ENCODE data around the gene NUTF2.

DNA sequence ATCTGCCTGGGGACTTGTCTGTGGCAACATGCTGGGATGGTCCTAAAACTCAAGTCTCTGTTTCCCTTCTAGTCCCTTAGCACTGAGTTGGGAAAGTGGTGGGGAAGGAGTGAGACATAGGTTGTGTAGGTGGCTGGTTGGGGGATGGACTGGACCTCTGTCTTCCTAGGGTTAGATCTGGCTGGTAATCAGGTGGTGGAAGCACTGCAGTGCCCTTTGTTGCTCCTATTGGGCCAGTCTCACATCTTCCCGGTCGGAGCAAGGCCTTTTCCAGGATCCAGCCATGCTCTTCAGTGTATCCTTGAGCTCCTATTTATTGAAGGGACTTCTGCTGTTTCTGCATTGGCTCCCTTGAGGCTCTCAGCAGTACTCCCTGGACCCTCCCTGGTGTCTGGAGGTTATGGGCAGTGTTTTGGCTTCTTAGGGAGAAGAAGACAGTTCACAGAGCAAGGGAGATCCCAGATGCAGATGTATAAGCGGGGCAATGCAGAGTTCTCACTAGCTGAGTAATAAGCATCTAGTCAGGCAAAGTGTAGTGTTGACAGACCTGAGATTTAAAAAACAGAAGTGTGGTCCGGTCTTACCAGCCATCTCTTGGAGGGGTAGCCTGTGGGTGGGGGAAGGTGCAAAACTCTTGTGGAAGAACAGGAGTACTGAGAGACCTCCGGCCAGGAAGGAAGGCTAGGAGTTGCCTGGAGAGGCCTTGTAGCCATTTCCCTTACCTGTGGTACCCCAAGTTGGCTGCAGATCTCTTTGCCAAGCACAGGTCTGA, 1.3 kb upstream of the NUTF2 start:
- TF ChIP-seq POLR2A (IDR thresholded peaks at IDR 0.05), result no peak
- TF ChIP-seq CTCF (IDR thresholded peaks at IDR 0.05), result no peak
- no peak for TF ChIP-seq EP300 (IDR thresholded peaks at IDR 0.05)
- TF ChIP-seq POLR2AphosphoS5 (IDR thresholded peaks at IDR 0.05), result no peak
